DOHH2 (cell line): ENCODE results near the gene CYP1A2.

Source experiments
- H3F3A ChIP-seq: fragments of 200-600 bp; sonication (generic), shearing (Covaris generic); 2 replicates; pipeline ENCODE4 v1.6.0; 2016; ENCODE audit warnings: antibody characterized with exemption, mild to moderate bottlenecking; ENCODE audit not compliant: control insufficient read depth, insufficient read depth
- H3K27ac ChIP-seq: fragments of 200-600 bp; sonication (generic); 2 replicates; pipeline ENCODE4 v1.5.1; 2014; ENCODE audit warnings: low read depth, mild to moderate bottlenecking, low read length, moderate library complexity
- H3K27me3 ChIP-seq: fragments of 200-600 bp; sonication (generic); 2 replicates; pipeline ENCODE4 v1.6.1; 2014; ENCODE audit warnings: mild to moderate bottlenecking, low read length, mixed read lengths; ENCODE audit not compliant: control insufficient read depth
- H3K36me3 ChIP-seq: fragments of 200-600 bp; sonication (generic); 2 replicates; pipeline ENCODE4 v1.6.1; 2014; ENCODE audit warnings: mild to moderate bottlenecking, low read length, moderate library complexity, mixed read lengths; ENCODE audit not compliant: control insufficient read depth
- H3K4me1 ChIP-seq: fragments of 200-600 bp; sonication (generic); 2 replicates; pipeline ENCODE4 v1.6.1; 2014; ENCODE audit warnings: mild to moderate bottlenecking, low read length, mixed read lengths; ENCODE audit not compliant: control insufficient read depth
- H3K4me2 ChIP-seq: fragments of 200-600 bp; sonication (generic); 2 replicates; pipeline ENCODE4 v1.6.0; 2014; ENCODE audit warnings: mild to moderate bottlenecking, low read length, moderate library complexity
- H3K4me3 ChIP-seq: fragments of 200-600 bp; sonication (generic); 2 replicates; pipeline ENCODE4 v1.5.1; 2014; ENCODE audit warnings: mild to moderate bottlenecking, low read length, mixed read lengths
- H3K79me2 ChIP-seq: fragments of 200-600 bp; sonication (generic); 2 replicates; pipeline ENCODE4 v1.6.1; 2014; ENCODE audit warnings: mild to moderate bottlenecking, low read length, mixed read lengths; ENCODE audit not compliant: control insufficient read depth
- H3K9me2 ChIP-seq: fragments of 200-600 bp; sonication (generic); replicated peaks from 2 replicates; pipeline ENCODE4 v1.6.1; 2014; ENCODE audit warnings: mild to moderate bottlenecking, low read length, mixed read lengths; ENCODE audit not compliant: control insufficient read depth
- H3K9me3 ChIP-seq: fragments of 200-600 bp; sonication (generic); 2 replicates; pipeline ENCODE4 v1.6.1; 2014; ENCODE audit warnings: antibody characterized with exemption, low read length, mixed read lengths; ENCODE audit not compliant: control insufficient read depth, insufficient read depth
- H4K20me1 ChIP-seq: fragments of 200-600 bp; sonication (generic); 2 replicates; pipeline ENCODE4 v1.6.0; 2014; ENCODE audit warnings: low read depth, mild to moderate bottlenecking, antibody characterized with exemption, low read length, moderate library complexity; ENCODE audit not compliant: control insufficient read depth, insufficient read depth
- EZH2phosphoT487 ChIP-seq: fragments of 200-600 bp; sonication (generic); IDR thresholded peaks from 2 replicates; pipeline ENCODE4 v1.6.1; 2017; ENCODE audit warnings: borderline replicate concordance, mild to moderate bottlenecking, antibody characterized with exemption, low read length, moderate library complexity, mixed read lengths
- TF ChIP-seq, protein P1 (sequence below): fragments of 200-600 bp; sonication (generic); IDR thresholded peaks from one replicate; pipeline ENCODE4 v1.5.1; 2014; ENCODE audit warnings: antibody characterized with exemption, mild to moderate bottlenecking, low read depth, low read length; ENCODE audit not compliant: poor library complexity, severe bottlenecking

Gene CYP1A2

DNA sequence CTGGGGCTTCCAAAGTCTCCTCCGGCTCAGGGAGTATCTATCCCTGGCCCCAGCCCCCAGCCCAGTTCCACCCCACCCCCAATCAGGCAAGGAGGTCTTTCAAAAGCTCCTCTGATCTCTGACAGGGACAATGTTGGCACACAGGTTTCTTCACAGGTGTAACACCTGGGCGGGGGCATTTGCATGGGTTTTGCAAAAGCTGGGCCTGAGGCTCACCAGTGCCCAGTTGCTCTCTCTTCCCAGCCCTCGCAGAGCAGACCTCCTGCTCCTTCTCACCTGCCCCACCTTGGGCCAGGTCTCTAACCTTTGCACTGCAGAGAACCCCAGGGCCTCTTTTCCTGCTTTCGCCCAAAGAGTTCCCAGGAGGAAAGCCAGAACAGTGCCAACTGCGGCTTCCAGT is 24.7 kb downstream of the CYP1A2 start:
- no peak for TF ChIP-seq EZH2phosphoT487
- TF ChIP-seq, protein P1, sequence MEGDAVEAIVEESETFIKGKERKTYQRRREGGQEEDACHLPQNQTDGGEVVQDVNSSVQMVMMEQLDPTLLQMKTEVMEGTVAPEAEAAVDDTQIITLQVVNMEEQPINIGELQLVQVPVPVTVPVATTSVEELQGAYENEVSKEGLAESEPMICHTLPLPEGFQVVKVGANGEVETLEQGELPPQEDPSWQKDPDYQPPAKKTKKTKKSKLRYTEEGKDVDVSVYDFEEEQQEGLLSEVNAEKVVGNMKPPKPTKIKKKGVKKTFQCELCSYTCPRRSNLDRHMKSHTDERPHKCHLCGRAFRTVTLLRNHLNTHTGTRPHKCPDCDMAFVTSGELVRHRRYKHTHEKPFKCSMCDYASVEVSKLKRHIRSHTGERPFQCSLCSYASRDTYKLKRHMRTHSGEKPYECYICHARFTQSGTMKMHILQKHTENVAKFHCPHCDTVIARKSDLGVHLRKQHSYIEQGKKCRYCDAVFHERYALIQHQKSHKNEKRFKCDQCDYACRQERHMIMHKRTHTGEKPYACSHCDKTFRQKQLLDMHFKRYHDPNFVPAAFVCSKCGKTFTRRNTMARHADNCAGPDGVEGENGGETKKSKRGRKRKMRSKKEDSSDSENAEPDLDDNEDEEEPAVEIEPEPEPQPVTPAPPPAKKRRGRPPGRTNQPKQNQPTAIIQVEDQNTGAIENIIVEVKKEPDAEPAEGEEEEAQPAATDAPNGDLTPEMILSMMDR, result no peak
- Histone ChIP-seq H3K79me2 (peaks cover 35% of the 10 kb centered on the region), H3K4me1 (peaks cover 84% of the 10 kb centered on the region), H3K36me3 (peaks cover 6% of the 10 kb centered on the region; the same call in 1 of the 2 replicates), H3K9me2 (no peaks in the 10 kb centered on the region), H3K27me3 (no peaks in the 10 kb centered on the region), H3K9me3 (no peaks in the 10 kb centered on the region), H3K4me3 (peak overlapping the region; percentile 6; the same call in 1 of the 2 replicates), H4K20me1 (no peaks in the 10 kb centered on the region), H3K27ac (peak overlapping the region; percentile 99), H3F3A (peaks cover 17% of the 10 kb centered on the region), H3K4me2 (peak overlapping the region; percentile 93)

DNA sequence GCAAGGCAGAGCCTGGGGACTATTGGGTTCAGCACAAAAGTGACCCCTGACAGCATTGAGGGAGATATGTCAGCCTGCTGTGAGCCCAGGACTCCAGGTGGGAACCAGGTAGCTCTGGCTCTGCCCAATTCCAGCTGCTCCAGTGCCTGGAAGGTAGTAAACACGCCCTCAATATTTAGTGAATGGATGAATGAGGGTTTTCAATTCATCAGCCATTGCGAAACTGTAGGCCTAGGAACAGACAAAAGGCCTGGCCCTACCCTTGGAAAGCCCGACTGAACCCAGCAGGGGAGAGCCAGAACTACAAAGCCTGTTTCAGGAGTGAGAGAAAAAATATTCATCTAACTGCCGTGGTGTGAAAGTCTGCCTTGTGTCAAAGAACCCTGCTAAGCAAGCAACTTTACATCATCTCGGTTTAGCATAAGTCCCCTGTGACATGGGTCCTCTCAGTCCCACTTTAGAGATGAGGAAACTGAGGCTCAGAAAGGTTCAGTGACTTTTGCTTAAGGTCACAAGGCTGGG is 25.1 kb downstream of the CYP1A2 start:
- peaks cover 86% of the 10 kb centered on the region for H3K4me1 ChIP-seq
- peaks cover 37% of the 10 kb centered on the region for H3K79me2 ChIP-seq
- H4K20me1 ChIP-seq, result no peaks in the 10 kb centered on the region
- H3K36me3 ChIP-seq, result peaks cover 6% of the 10 kb centered on the region; the same call in 1 of the 2 replicates
- no peaks in the 10 kb centered on the region for H3K9me3 ChIP-seq
- no peaks in the 10 kb centered on the region for H3K9me2 ChIP-seq
- TF ChIP-seq, protein P1, result no peak
- TF ChIP-seq EZH2phosphoT487, result no peak
- peak overlapping the region; percentile 99 for H3K27ac ChIP-seq
- H3K4me3 ChIP-seq, result peak overlapping the region; percentile 70
- H3K27me3 ChIP-seq, result no peaks in the 10 kb centered on the region
- H3F3A ChIP-seq, result peaks cover 22% of the 10 kb centered on the region
- peak overlapping the region; percentile 93 for H3K4me2 ChIP-seq

DNA sequence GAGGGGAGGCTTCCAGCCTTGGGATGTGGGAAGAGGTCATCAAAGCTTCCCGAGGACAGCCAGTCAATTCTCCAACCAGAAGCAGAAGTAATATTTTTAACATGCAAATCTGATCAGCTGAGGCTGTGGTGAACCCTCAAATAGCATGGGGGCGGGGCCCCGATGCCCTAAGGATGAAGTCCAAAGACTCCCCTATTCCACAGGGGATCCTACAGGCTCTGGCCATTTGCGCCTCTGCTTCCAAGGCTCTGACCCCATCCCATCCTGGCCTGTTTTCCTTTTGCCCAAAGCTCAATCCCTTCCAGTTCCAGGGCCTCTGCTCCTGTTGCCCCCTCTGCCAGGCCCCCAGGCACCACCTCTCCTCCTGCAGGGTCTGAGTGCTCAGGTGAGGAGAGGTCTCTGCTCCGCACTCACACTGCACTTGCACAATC is 26.5 kb downstream of the CYP1A2 start:
- peaks cover 9% of the 10 kb centered on the region; the same call in 1 of the 2 replicates for H3K36me3 ChIP-seq
- H3K27ac ChIP-seq, result peak overlapping the region; percentile 99
- no peaks in the 10 kb centered on the region for H3K27me3 ChIP-seq
- peak overlapping the region; percentile 70 for H3K4me3 ChIP-seq
- peaks cover 46% of the 10 kb centered on the region for H3K79me2 ChIP-seq
- TF ChIP-seq, protein P1, result no peak
- no peak for TF ChIP-seq EZH2phosphoT487
- H4K20me1 ChIP-seq, result no peaks in the 10 kb centered on the region
- H3K4me2 ChIP-seq, result peak overlapping the region; percentile 93
- no peaks in the 10 kb centered on the region for H3K9me2 ChIP-seq
- H3K4me1 ChIP-seq, result peaks cover 97% of the 10 kb centered on the region
- no peaks in the 10 kb centered on the region for H3K9me3 ChIP-seq
- peaks cover 33% of the 10 kb centered on the region for H3F3A ChIP-seq
